Putamen (tissue), 1 donor: ENCODE results near the gene PCGF1.

Experiments
- DNase-seq: peaks from one replicate; pipeline ENCODE4 v3.0.0-alpha.2; 2016; ENCODE audit warnings: low spot score

PCGF1 gene

DNA sequence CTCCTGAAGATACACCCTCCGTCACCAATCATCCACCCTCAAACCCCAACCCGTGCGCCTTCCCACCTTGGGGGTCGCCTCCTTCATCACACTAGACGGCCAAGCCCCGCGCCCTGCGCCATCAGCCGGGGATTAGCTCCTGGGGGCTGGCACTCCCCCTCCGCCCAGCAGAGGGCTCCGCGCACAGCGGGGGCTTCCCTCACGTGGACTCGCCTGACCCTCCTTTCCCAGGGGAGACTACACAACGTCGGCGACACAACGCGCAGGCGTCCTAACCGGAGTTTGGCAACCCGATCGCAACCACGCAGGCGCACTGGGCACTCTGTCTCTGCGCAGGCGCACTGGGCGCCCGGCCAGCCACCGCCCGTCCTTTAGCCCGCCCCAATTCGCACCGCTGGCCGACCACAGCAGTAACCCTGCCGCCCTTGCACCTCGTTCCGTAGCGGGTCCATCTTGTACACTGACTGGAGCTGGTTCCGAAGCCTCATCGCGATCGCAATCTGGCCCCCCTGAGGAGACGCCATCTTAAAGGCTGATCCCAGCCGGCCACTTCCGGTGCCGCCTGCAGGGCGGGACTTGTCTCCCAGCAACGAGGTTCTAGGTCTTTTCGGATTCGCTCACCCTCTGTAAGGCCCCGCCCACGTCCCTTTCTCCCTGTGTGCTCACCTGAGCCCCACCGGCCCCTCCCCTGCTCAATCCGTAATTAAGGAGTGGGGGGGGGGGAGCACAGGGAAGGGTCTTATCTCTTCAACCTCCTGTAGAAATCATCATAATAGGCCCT is at the start of gene PCGF1:
Gene PCGF1 (minus strand): TSS at position 551 of the 781 bp plus-strand sequence. CDS start 27 bp downstream, at position 524.
- DNase-seq = peak; percentile 98

DNA sequence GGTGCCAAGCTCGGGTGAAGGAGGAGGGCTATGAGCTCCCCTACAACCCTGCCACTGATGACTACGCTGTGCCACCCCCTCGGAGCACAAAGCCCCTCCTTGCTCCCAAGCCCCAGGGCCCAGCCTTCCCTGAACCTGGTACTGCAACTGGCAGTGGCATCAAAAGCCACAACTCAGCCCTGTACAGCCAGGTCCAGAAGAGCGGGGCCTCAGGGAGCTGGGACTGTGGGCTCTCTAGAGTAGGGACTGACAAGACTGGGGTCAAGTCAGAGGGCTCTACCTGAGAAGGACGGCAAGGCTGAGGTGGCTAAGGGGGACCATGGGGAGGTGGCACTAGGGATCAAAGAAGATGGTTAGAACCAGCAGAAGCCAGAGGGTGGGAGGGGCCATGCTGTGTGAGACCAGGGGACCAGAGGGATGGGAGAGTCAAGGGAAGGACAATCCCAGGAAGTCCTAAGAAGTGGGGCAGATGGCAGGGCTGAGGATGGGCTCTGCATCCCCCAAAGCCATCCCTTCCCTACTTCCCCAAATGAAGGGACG is 49.4 kb upstream of the PCGF1 start:
- no peak for DNase-seq

DNA sequence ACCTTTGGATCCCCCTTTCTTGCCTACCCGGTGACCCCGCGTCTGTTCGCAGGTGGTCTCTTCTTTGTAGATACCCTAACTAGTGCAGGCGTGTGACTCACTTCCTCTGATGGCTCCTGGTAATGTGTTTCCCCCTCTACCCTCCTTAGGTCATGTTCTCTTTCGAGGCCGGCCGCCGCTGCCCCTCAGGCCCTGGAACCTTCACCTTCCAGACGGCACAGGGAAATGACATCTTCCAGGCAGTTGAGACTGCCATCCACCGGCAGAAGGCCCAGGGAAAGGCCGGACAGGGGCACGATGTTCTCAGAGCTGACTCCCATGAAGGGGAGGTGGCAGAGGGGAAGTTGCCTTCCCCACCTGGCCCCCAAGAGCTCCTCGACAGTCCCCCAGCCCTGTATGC is 48.7 kb upstream of the PCGF1 start:
- no peak for DNase-seq

DNA sequence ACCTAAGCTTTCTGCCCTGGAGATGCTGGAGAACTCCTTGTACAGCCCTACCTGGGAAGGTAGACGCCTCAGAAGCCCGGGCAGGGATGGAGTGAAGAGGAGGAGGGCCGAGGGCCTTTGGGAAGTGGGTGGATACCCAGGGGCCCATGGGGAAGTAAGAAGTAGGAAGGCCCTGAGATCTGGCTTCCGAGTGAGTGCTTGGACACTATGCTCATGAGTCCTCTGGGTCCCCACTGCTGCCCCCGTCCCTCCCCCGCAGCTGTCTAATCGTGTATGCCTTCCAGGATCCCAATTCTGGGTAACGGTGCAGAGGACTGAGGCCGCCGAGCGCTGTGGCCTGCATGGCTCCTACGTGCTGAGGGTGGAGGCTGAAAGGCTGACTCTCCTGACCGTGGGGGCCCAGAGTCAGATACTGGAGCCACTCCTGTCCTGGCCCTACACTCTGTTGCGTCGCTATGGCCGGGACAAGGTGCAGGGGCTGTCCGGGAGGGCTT is 48.2 kb upstream of the PCGF1 start:
- no peak for DNase-seq

DNA sequence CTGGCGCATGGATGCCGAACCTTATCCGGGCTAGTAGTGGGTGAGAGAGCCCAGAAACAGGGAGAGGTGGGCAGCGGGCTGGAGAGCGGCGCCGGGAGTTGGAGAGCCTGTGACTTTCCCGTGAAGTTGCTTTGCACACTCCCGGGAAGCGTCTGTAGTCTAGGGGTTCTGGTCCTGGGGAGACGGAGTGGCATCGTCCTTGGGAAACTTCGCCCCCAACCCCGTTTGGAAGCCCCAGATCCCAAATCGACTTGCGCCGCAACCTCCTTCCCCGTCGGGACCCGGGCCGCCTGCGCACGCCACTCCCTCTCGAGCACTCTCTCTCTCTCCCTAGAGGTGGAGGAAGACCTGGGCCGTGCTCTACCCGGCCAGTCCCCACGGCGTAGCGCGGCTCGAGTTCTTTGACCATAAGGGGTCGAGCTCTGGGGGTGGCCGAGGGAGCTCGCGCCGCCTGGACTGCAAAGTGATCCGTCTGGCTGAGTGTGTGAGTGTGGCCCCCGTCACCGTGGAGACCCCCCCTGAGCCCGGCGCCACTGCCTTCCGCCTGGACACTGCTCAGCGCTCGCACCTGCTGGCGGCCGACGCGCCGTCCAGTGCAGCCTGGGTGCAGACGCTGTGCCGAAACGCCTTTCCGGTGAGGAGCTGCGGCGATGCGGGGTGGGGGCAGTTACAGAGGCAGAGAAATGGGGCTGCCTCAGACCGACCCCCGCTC is 47.5 kb upstream of the PCGF1 start:
- no peak for DNase-seq

DNA sequence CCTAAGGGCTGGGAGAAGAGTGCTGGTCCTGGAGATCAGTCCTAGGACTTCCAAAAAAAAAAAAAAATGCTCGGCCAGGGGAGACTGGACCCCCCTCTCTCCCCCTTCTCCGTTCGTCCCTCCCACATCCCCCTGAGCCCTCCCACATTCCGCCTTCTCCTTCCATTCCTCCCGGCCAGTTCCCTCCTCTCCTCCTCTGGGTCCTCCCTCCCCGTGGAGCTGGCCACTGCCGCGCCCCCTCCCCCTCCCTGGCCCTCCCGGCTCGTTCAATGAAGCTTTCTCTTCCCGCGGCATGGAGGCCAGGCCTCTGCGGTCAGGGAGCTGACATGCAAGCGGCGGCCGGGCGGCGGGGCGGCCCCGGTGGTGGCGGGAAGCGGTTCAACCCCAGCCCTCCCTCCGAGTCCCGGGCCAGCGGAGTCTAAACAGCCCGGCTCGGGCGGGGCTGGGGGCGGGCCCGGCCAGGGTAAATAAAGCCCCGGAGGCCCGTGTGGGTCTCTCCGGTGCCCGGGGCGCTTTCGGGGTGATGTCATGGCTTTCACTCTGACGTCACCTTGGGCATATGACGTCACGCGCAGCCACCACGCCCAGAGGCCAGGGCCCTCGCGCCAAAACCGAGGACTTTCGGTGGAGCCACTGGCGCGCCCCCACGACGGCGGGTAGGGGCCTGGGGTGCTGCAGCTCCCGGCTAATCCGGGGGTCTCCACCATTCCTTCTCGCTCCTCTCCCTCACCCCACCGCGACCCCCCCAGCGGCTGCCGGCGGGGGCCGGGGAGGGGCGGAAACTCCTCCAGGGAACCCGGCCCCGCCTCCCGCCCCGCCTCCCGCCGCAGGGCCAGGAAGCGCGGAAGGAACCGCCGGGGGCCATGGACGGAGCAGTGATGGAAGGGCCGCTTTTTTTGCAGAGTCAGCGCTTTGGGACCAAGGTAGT is 46.7 kb upstream of the PCGF1 start, which contains the start of the genes DOK1 and LOXL3:
Gene DOK1 (plus strand): TSS at position 829 of the 928 bp plus-strand sequence. CDS start 35 bp downstream, at position 864.
Gene LOXL3 (minus strand): TSS at position 51 of the 928 bp plus-strand sequence. CDS start 1,308 bp downstream, outside the sequence.
- DNase-seq = peak; percentile 58

DNA sequence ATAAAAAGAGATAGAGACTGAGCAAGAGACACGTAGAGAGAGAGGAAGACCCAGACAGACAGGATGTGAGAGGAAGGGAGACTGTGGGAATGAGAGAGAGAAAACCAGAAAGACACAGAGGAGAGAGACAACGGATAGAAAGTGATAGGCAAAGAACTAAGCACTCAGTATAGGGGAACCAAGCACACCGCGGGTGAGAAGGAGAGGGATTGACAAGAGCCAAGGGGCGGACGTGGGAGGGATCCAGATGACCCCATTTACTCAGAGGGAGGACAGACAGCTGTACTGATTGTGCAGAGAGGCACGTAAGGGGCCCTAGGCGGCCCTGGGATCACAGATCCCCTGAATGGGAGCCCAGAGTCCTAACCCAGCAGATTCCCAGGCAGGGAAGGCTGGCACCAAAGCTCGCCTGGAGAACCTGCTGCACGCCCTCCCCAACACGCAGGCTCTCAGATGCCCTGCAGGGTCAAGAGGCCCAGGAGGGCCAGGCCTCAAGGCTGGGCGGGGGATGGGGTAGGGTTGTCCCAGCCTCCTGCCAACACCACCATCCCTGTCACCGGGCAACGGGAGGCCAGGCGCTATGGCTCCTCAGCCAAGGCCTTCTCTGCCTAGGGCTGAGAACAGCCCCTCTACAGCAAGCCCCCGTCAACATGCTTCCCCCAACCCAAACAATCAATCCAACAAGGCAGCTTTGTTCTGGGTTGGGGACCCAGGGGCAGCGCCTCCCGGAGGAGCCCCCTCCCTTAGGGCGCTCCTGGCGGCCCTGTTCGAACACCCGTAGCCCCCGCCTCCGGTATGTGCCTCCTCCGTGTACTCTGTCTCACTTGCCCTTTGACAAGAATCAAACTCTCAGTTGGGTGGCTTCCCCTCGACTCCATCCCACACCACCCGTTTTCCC is 45.7 kb upstream of the PCGF1 start:
- no peak for DNase-seq

DNA sequence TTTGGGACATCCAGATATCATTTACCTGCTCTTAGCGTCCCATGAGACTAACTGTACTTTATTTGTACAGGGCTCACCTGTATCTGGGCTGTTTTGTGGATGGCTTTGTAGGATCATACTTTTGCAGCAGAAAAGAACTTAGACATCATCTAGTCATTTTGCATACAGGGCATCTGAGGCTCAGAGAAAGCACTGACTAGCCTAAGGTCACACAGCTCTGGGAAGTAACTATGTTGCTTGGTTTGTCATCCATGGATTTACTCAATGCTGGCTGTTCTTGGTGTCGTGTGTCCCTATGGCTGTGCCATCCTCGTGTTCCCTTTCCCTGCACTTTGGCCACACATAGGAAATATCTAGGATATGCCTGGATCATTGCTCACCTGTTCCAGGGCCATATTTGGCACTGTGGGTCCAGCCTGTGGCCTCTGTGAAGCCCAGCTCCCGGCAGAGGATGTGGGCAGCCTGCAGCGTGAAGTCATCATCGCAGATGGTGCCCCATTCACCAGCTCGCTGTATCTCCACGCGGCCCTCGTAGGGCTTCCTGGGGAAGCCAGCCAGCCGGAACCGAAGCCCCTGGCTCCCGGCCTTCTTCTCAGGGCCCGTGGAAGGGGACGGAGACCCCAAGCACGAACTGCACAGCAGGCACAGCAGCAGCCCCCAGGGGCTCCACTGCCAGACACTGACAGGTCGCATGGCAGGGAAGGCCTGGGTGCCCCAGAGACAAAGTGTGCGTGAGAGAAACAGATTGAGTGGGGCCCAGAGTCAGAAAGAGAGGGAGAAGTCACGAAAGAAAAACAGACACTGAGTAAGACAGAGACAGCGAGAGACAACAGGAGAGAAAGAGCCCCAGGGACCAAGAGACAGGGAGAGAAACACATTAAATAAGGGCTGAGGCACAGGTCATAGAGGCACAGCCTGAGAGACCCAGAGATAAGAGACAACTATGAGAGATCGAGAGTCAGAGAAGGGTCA is 44.7 kb upstream of the PCGF1 start:
- no peak for DNase-seq

DNA sequence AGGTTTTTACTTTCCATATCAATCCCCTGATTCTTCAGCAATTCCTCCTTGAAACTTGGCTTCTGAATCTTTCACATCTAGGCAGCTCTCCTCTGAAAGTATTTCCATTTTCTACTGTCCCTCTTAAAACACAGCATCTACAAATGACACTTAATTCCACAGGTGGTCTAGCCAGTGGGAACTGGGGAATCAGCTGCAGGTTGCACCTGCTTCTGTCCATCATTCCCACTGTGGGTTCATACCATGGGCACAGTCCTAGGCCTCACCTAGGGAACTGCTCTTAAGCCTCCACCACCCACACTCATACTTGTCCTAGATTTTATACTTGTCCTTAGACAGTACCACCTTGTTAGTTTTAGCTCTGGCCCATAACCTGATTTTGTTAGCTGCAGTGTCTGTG is 44.0 kb upstream of the PCGF1 start:
- no peak for DNase-seq

DNA sequence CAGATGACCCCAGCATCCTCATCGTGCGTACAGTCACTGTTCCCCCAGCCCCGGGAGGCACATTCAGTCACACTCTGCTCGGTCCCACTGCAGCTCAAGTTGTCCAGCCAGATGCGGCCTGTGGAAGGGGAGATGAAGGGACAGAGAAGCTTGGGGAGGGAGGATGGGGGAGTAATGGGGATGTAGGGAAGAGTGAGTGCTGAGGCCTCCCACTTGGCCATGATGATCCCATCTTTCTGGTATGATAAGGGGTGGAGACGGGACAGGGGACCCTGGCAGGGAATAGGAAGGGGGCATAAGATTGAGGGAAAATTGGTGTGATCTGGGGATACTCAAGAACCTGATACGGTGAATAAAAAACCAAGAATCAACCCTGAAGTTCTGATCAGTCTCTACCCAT is 42.7 kb upstream of the PCGF1 start:
- no peak for DNase-seq

DNA sequence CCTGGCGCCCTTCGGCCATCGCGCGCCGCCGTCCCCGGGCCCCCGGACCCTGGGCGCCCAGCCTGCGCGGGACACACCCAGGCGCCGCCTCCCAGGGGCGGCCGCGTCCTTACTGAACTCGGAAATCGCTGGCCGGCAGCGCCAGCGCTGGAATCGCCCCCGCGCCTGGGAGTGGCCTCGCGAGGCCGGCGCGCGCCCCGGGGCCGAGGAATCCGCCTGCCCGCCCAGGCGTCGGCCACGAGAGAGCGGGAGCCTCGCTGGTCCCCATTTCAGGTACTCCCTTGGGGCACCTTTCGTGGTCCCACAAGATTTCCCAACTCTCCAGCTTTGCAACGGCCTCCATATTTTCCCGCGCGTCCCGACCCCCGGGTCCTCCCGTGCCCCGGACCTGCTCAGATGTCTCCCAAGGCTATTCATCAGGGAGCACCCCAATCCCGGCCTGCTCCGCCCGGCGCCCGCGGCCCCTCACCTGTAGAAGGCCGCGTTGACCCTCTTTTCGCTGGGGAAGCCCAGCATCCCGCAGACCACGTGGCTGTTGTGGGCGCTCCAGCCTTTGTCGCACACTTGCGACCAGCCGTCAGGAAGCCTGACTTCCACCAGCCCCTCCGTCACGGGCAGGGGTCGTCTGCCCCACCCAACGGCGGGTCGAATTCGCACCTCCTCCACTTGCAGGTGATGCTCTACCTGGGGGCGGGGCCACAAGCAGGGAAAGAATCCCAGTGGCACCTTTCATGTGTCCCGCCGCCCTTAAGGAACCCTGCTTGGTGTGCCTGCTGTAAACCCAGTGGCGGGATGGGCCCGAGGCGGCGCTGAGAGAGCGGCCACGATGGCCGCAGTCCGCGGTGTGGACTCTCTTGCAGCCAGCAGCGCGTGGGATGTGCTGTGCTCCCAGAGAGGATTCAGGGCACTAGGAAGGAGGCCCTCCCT is 41.7 kb upstream of the PCGF1 start:
- no peak for DNase-seq

DNA sequence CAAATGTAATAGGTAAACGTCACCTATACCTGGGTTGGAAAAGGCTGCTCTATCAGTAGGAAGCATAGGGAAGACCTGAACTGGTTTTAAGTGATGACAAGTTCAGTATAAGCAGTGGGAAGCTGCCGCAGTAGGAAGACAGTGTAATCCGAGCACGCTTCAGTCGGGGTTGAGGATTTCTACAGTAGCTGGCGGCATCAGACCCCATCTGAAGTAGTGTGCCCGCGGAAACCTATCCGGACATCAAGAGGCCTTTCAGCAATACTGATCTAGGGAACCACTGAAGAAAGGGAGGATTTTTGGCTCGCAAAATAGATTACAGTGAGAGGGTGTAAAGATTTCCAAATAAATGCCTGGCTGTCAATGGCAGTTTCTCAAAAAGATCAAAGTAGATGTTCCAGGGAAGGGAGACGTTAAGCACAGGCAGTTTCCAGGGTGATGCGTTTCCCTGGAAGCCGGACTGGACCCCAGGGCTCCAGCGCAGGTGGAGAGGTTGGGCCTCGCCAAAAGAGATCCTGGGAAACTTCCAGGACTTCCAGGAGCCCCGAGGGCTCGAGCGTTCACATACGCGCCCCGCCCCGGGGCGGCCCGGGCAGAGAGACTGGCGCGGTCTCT is 40.9 kb upstream of the PCGF1 start:
- DNase-seq = no peak

DNA sequence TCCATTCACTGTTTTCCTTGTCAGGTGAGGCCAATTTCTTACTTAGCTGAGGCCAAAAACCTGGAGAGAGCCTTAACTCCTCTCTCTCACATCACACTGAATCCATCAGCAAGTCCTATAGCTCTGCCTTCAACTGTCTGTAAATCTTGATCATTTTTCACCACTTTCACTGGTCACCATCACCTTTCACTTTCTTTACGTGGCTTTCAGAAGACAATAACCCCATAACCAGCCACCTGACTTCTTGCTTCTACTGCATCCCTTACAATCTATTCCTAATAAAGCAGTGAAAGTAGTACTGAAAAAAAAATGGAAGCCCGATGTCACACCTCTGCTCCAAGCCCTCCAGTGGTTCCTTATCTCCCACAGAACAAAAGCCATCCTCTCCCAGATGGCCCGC is 38.5 kb upstream of the PCGF1 start:
- no peak for DNase-seq

DNA sequence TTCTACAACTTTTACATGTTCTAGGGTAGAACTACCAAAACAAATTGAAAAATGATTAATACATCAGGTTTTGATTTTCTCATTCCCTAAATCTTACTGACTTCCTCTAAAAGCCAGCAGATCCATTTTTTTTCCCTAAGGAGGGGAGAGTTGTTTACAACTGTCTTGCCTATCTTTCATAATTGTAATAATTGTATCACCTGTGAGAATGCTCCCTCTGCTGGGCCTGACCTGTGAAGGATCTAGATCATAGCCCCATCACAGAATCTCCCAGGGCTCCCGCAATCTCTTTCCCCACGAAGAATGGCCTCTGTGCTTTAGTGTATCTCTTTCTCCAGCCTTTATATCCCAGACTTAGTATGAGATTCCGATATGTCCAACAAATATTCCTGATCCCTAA is 37.1 kb upstream of the PCGF1 start:
- no peak for DNase-seq

DNA sequence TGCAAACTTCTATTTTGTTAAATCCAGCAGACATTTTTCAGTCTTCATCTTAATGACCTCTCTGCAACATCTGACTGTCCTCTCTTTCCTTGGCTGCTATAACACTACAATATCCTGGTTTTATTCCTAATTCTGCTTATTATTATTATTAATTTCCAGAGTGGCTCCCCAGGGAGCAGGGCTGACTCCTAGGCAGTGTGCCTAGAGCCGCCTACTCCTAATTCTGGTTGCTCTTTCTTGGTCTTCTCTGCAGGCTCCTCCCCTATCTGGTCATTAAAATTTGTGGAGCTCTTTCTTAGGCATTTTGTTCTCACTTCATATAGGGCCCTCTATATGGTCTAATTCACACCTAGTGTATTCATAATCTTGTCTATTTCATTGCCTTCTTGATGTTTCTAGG is 35.5 kb upstream of the PCGF1 start:
- no peak for DNase-seq

DNA sequence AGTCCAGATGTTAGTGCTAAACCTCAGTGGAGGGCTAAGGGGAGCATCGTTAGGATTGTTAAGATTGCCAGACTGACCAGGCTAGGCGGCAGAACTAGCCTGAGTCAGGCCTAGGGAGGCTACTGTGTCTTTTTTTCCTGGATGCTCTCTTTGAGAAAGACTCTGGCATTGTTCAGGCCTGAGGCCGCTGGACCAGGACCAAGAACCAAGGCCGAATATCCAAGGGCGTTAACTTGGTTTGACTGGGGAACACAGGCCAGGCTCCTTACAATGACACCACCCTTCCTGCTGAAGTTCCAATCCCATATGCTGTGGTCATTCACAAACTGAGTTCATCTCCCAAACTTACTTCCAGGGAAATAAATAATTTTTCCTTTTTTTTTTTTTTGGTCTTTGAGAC is 32.8 kb upstream of the PCGF1 start:
- DNase-seq = no peak

DNA sequence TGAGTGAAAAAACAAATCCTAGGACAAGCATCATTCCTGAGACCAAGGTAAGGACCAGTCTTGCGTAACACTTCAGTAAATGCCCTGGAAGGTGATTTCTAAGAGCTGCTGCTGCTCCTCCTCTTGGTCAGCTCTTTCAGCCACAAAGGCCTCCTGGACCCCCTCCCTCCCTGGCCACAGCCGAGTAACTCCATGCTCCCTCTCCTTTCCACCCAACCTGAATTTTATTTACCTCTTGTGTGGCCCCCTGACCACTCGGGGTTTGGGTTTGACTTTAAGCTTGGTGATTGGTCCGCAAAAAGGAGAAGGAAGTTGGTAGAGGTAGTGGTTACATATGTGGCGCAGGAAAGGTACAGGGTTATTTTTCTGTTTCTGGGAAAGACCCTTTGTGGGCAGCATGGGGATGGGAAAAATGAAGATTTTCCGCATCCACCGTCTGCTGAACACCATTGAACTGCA is 31.4 kb upstream of the PCGF1 start:
- DNase-seq = no peak

DNA sequence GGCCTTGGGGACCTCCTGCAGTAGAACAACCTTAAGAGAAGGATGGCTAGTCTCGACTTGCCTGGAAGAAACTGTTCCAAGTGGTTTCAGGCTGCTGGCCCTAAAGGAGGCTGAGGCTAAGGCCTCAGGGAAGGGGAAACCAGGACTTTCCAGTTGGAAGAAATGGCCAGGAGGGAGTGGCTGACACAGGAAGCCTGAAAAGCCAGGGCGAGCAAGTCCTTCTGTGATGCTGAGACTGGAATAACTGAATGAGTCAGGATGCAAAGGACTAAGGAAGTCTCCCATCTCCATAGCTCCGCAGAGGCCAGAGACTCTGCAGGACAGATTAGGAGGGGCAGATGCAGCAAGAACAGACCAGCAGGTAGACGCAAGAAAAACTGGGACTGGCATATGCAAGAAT is 29.6 kb upstream of the PCGF1 start:
- no peak for DNase-seq
